ENCODE results near the gene CLCN6. TPM values are rescaled to one million over a fixed set of nuclear protein-coding genes. Genes with fewer than 3 reads are reported as not detected.

Gene CLCN6
- total and polyA plus RNA-seq, 10 of the 15 experiments (the other 5 are each of a cell fraction or from before 2014, with no cell fraction given), result 2.2 to 20.9 (median 10.2) TPM

DNA sequence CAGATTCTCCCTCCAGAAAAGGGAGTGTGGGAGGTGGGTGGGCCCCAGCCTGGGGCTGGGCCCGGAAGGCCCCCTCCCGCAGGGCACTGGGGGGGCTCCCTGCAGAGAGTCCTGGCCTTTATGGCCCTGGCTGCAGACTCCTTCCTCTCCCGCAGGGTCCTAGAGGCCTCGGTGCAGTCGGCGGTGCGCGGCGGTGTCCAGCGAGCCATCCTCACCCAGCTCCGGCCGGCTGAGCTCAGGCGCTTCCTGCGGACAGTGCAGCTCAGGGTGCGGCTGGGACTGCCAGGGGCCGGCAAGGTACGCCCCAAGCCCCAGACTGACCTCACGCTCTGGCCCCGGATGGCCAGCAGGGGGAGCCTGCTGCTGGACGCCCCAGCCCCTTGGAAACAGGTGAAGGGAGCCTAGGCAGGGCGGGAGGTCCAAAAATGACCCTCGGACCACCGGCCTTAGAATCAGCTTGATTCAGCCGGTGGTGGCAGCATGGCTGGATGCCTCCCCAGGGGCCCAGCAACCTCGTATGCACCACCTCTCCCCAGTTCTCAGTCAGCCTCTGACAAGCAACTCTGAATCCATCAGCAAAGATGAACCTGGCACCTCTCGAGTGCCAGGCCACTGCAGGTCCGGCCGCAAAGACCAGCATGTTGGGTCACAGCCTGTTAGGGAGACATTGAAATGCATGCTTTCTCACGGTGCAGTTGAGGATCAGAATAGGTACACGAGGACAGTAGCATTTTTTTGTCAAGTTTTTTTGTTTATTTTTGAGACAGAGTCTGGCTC, 20.8 kb upstream of the CLCN6 start (continued):
- TF ChIP-seq RBBP5 (conservative IDR thresholded peaks at IDR 0.05), result no peak
- TF ChIP-seq FOXK2 (IDR thresholded peaks at IDR 0.05), result no peak
- TF ChIP-seq NR2F1 (conservative IDR thresholded peaks at IDR 0.05), result peak; percentile 55; the same call in 1 of the 2 replicates
- TF ChIP-seq STAT3 (IDR thresholded peaks at IDR 0.05; ENCODE audit: low read depth, low read length), result no peak
- no peak for TF ChIP-seq E2F4 (IDR thresholded peaks at IDR 0.05; ENCODE audit: low read depth, low read length)
- TF ChIP-seq HDAC2 (IDR thresholded peaks at IDR 0.05), result no peak
- no peak for TF ChIP-seq ZNF207 (IDR thresholded peaks at IDR 0.05; ENCODE audit: borderline replicate concordance)
- TF ChIP-seq MEF2A (IDR thresholded peaks at IDR 0.05; ENCODE audit: insufficient read depth, low read depth, low read length), result no peak
- TF ChIP-seq SMC3 (IDR thresholded peaks at IDR 0.05; ENCODE audit: borderline replicate concordance, low read length), result peak; percentile 56; the same call in 1 of the 2 replicates
- TF ChIP-seq RELB (IDR thresholded peaks at IDR 0.05; ENCODE audit: low read depth), result peak; percentile 23; the same call in 1 of the 2 replicates
- TF ChIP-seq CTCF (IDR thresholded peaks at IDR 0.05 in 2 of 3, conservative IDR thresholded peaks at IDR 0.05 in 1 of 3; ENCODE audit: control insufficient read depth in 2 of 3, extremely low read depth in 1 of 3, insufficient read depth in 1 of 3, low read depth in 3 of 3, low read length in 3 of 3), result peak; percentile 79 to 96 (median 81)
- no peak for TF ChIP-seq ESRRA (IDR thresholded peaks at IDR 0.05; ENCODE audit: low read length)
- peak; percentile 43 for TF ChIP-seq RAD21 (IDR thresholded peaks at IDR 0.05; ENCODE audit: insufficient read depth, low read depth, low read length)
- no peak for TF ChIP-seq CHD1 (IDR thresholded peaks at IDR 0.05; ENCODE audit: low read depth, low read length)
- no peak for TF ChIP-seq ATF7 (IDR thresholded peaks at IDR 0.05; ENCODE audit: low read depth)
- no peak for TF ChIP-seq KAT2A (conservative IDR thresholded peaks at IDR 0.05; ENCODE audit: control insufficient read depth, low read depth, low read length)
- TF ChIP-seq TAF1 (IDR thresholded peaks at IDR 0.05; ENCODE audit: borderline replicate concordance, low read depth, low read length), result no peak
- TF ChIP-seq STAT1 (conservative IDR thresholded peaks at IDR 0.05), result 0 out of 2 replicates have a peak, but pooled peaks have one; percentile 24
- TF ChIP-seq SMARCA5 (IDR thresholded peaks at IDR 0.05), result peak; percentile 62; the same call in 1 of the 2 replicates
- TF ChIP-seq SRF (IDR thresholded peaks at IDR 0.05; ENCODE audit: low read depth in 2 of 2, low read length in 2 of 2), result no peak
- no peak for TF ChIP-seq RELA (IDR thresholded peaks at IDR 0.05; ENCODE audit: borderline replicate concordance, partially characterized antibody)
- TF ChIP-seq E4F1 (IDR thresholded peaks at IDR 0.05; ENCODE audit: borderline replicate concordance, partially characterized antibody), result no peak
- TF ChIP-seq NFIC (IDR thresholded peaks at IDR 0.05; ENCODE audit: low read depth, low read length), result no peak
- TF ChIP-seq BMI1 (IDR thresholded peaks at IDR 0.05; ENCODE audit: borderline replicate concordance), result no peak
